Suppressor macrophage (primary cell): ENCODE results near the gene FKRP.
A peak's percentile ranks its signal among the peaks of the same experiment; 100 is the strongest.

ENCODE experiments used
- DNase-seq, 4 experiments: peaks; one replicate each; pipeline ENCODE4 v3.0.0-alpha.2; 2020 to 2022

Gene FKRP

GRCh38 chr19:46732172-46732938 lies 13.5 kb upstream of the FKRP start:
- no peak for DNase-seq

GRCh38 chr19:46732966-46733689 lies 12.7 kb upstream of the FKRP start:
- peak; percentile 93 to 98 (median 96) for DNase-seq

- peak; percentile 33 to 80 (median 54) for DNase-seq
These were observed 12.1 kb upstream of the FKRP start for GRCh38 chr19:46733690-46734292.

GRCh38 chr19:46736531-46737297 lies 9.1 kb upstream of the FKRP start:
- DNase-seq: no peak

- no peak for DNase-seq
These were observed 8.6 kb upstream of the FKRP start for GRCh38 chr19:46737298-46737654.

GRCh38 chr19:46737761-46738171 lies 8.1 kb upstream of the FKRP start:
- no peak for DNase-seq

- DNase-seq: no peak
These were observed 6.5 kb upstream of the FKRP start for GRCh38 chr19:46739290-46739771.

GRCh38 chr19:46741447-46741846 lies 4.4 kb upstream of the FKRP start:
- no peak for DNase-seq

GRCh38 chr19:46742926-46743480 lies 2.9 kb upstream of the FKRP start:
- peak in 1 of 4 experiments; percentile 20 for DNase-seq

GRCh38 chr19:46744005-46744691 lies 1.7 kb upstream of the FKRP start:
- DNase-seq: peak in 1 of 4 experiments; percentile 23

GRCh38 chr19:46745030-46745429 lies 827 bp upstream of the FKRP start:
- DNase-seq: peak in 1 of 4 experiments; percentile 33

GRCh38 chr19:46746281-46747057 lies 612 bp downstream of the FKRP start, which contains the start of gene STRN4:
TSS of gene STRN4 (minus strand) at chr19:46746450. CDS start at chr19:46746430, 20 bp downstream.
- peak; percentile 57 to 91 (median 73) for DNase-seq

GRCh38 chr19:46748325-46749109 lies 2.7 kb downstream of the FKRP start:
- peak; percentile 80 to 92 (median 92) for DNase-seq

- DNase-seq: peak; percentile 54 to 76 (median 68)
These were observed 7.7 kb downstream of the FKRP start for GRCh38 chr19:46753420-46754155.

- peak; percentile 66 to 90 (median 88) for DNase-seq
These were observed 9.4 kb downstream of the FKRP start for GRCh38 chr19:46755077-46755852.

GRCh38 chr19:46755853-46756543 lies 10.1 kb downstream of the FKRP start:
- DNase-seq: no peak

GRCh38 chr19:46756544-46756888 lies 10.7 kb downstream of the FKRP start:
- DNase-seq: no peak

- DNase-seq: peak; percentile 44 to 72 (median 62)
These were observed 13.3 kb downstream of the FKRP start for GRCh38 chr19:46759206-46759605.
